Middle frontal gyrus (tissue), 1 donor: Measurements from ENCODE around the gene MND1.
"Not testable (repeated sequence)": the region's sequence is repeated elsewhere in the genome, so short reads cannot be mapped to it uniquely, and the experiment has no call there.

Experiments
- DNase-seq: peaks from one replicate; pipeline ENCODE4 v3.0.0-alpha.2; 2015; ENCODE audit warnings: low spot score; ENCODE audit errors: extremely low spot score

MND1 gene

GRCh38 chr4:153438916-153439756 lies 94.6 kb downstream of the MND1 start:
- no peak for DNase-seq

GRCh38 chr4:153439831-153440230 lies 95.3 kb downstream of the MND1 start:
- DNase-seq: no peak

GRCh38 chr4:153440475-153440874 lies 96.0 kb downstream of the MND1 start:
- no peak for DNase-seq

GRCh38 chr4:153447175-153447905 lies 102.9 kb downstream of the MND1 start:
- DNase-seq: no peak

- DNase-seq: no peak
Measured at GRCh38 chr4:153448003-153448731, 103.7 kb downstream of the MND1 start.

GRCh38 chr4:153449338-153449737 lies 104.8 kb downstream of the MND1 start:
- no peak for DNase-seq

- no peak for DNase-seq
Measured at GRCh38 chr4:153450544-153450917, 106.0 kb downstream of the MND1 start.

- DNase-seq: not testable (repeated sequence)
Measured at GRCh38 chr4:153451145-153451544, 106.7 kb downstream of the MND1 start.

- no peak for DNase-seq
Measured at GRCh38 chr4:153451911-153452657, 107.6 kb downstream of the MND1 start.

GRCh38 chr4:153452658-153453378 lies 108.3 kb downstream of the MND1 start:
- no peak for DNase-seq

- DNase-seq: no peak
Measured at GRCh38 chr4:153453402-153453801, 108.9 kb downstream of the MND1 start.

GRCh38 chr4:153458969-153459368 lies 114.5 kb downstream of the MND1 start:
- no peak for DNase-seq

- DNase-seq: not testable (repeated sequence)
Measured at GRCh38 chr4:153461549-153461948, 117.1 kb downstream of the MND1 start.

GRCh38 chr4:153464068-153464467 lies 119.6 kb downstream of the MND1 start:
- DNase-seq: no peak
